GM19324 (cell line): ENCODE data around the gene PPP4R4.
"Not testable (repeated sequence)": the region's sequence is repeated elsewhere in the genome, so short reads cannot be mapped to it uniquely, and the experiment has no call there.

Experiments
- ATAC-seq: cut with Tn5 transposase; IDR thresholded peaks from one replicate; pipeline ENCODE4 v1.9.1; 2021; ENCODE audit warnings: mild to moderate bottlenecking, moderate library complexity; ENCODE audit not compliant: unreplicated experiment, low FRiP score

The PPP4R4 gene

DNA sequence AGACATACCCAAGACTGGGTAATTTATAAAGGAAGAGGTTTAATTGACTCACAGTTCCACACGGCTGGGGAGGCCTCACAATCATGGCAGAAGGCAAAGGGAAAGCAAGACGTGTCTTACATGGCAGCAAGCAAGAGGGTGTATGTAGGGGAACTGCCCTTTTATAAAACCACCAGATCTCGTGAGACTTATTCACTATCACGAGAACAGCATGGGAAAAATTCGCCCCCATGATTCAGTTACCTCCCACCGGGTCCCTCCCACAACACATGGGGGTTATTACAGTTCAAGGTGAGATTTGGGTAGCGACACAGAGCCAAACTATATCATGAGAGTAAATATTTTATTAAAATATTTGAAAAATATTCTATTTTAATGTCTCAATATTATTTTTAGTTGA is 94.5 kb downstream of the PPP4R4 start:
- ATAC-seq, result not testable (repeated sequence)

DNA sequence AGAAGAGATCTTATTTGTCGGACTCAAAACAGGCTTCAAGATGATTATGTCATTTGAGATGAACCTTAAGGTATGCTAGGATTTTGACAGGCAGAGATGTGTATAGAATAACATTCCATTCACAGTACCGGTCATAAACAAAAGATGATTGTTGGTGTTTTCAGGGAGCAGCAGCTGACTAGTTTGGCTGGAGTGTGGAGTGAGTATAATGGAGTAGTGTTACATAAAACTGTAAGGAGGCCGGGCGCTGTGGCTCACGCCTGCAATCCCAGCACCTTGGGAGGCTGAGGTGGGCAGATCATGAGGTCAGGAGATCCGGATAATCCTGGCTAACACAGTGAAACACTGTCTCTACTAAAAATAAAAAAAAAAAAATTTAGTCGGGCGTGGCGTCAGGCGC is 95.0 kb downstream of the PPP4R4 start:
- no peak for ATAC-seq

DNA sequence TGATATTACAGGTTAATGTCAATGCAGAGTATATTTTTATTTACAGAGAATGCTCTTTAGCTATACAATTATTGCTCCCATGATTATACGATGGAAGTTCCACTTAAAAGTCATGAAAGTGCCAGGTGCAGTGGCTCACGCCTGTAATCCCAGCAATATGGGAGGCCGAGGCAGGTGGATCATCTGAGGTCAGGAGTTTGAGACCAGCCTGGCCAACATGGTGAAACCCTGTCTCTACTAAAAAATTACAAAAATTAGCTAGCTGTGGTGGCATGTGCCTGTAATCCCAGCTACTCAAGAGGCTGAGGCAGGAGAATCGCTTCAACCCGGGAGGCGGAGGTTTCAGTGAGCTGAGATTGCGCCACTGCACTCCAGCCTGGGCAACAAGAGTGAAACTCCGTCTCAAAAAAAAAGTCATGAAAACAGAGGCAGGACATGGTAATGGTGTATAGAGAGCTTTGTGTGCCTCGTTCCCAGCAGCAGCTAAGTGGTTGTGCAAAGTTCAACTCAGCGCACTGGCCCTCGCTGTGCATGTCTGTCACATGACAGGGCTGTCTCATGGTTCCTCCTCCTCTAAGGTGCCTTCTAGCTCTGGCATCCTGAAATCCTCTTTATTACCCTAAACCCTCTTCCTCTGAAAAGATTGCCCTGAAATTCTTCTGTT is 102.9 kb downstream of the PPP4R4 start:
- ATAC-seq, result not testable (repeated sequence)

DNA sequence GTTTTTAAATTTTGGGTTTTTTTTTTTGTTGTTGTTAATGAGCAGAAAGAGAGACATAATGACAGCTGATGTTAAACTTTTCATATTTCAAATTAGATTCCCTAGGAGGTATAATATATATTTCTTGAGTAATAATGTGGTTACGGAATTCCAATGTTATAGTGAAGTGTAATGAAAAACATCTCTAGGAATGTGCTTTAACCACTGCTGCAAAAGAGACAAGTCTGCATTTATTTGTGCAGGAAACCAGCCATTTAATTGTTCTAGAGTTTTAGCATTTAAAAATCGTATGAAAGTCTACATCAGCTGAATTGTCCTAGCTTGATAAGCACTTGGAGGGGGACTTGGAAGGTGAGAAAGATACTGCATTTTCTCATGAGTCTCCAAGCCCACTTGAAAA is 104.6 kb downstream of the PPP4R4 start:
- ATAC-seq, result no peak

DNA sequence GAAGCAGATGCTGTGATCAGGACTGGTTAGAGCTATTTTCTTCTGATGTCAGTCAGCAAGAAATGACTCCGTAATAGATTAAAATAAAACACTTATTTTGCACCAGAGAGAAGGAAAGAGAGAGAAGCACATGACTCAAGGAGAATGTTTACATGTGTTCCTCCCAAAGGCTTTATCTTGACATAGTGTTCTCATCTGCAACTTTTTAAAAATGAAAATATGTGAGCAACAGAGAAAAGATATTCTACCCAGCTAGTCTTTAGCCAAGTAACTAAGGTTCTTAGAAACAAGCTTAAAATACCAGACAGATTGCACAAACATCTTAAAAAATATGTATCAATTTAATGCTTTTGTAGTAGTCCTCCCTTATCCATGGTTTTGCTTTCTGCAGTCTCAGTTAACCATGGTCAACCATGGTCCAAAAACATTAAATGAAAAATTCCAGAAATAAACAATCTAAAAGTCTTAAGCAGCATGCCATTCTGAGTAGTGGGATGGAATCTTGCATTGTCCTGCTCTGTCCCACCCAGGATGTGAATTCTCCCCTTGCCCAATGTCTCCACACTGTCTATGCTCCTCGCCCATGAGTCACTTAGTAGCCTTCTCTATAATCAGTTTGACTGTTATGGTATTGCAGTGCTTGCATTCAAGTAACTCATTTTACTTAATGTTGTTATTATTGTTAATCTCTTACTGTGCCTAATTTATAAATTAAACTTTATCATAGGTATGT is 109.0 kb downstream of the PPP4R4 start:
- no peak for ATAC-seq

DNA sequence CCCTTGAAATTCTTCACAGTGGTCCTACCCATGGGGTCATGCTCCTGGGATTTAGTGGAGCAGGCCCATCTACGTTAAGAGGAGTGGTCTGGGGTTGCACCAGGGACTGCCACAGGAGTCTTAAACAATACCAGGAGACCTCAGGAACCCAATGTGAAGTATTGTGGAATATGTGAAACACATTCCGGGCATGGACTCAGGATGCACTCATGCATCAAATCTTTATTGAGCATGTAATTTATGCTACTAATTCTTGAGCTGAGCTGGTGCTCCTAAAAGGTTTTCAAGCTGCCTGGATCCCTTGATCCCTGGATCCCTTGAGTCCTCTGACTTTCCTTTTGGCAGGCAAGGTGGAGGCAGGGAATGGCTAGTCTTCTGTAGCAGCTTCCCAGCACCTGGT is 110.1 kb downstream of the PPP4R4 start:
- ATAC-seq, result no peak

DNA sequence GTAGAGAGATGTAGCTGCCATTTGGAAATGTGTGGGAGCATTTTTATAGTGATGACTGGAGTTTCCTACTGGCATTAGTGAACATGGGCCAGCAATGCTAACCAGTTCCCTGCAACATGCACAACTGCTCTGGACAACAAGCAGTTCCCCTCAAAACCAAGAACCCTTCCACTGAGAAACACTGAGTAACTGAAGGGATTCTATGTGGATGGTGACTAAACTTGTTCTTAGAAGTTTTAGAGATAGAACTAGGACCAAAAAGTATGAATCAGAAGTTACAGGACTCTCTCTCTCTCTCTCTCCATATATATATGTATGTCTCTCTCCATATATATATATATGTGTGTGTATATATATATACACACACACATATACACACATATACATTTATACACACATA is 111.0 kb downstream of the PPP4R4 start:
- no peak for ATAC-seq

DNA sequence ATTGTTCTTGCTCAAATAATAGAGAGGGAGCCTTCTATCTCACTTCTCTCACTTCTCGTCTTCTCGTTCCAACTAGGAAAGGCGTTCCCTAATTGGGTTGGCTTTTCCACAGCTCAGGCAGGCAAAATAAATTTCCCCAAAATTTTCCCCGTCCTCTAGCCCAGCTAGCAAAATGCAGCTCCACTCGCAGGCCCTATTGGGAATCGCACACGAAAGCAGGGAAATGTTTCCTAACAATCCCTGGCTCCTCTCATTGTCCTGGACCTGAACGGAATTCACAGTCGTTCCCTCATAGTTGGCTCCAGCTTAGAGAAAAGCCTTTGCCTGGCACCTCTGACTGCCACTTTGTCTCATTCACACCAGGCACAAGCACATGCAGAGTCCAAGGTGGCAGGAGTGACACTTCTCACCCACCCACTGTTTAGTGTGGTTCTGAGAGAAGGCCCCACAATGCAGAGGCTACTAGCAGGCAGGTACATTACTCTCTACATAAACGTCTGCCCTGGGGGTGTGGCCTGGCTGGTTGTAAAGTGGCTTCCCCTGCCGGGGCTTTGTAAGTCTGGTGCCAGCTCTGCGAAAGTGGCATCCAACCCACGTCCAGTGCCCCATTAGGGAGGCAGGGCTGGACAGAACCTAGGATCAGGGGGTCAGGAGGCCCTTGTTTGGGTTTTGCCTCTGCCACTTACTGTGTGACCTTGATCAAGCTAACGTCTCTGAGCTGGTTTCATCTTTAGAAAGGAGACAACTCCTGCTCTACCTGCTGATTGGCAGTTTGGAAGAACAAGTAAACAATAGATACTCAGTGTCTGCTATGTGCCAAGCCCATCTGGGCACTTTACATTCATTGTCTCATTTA is 114.7 kb downstream of the PPP4R4 start:
- ATAC-seq, result no peak

DNA sequence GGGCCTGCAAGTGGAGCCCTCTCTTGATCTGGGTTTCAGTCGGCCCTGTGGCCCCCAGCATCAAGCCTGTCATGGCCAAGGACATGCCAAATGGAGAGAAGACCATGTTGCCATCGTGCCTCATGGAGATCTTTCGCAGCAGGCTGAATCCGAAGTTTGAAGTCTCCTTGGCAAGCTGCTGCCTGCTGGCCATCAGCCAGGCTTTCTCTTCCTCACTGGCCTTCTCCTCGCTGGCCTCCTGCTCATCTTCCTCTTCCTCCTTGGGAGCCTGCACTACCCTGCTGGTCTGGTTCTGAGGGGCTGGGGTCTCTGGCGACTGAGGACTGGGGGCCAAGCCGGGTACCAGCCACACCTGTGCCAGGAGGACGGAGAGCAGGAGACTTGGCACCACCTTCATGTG is 116.1 kb downstream of the PPP4R4 start:
- ATAC-seq, result no peak

DNA sequence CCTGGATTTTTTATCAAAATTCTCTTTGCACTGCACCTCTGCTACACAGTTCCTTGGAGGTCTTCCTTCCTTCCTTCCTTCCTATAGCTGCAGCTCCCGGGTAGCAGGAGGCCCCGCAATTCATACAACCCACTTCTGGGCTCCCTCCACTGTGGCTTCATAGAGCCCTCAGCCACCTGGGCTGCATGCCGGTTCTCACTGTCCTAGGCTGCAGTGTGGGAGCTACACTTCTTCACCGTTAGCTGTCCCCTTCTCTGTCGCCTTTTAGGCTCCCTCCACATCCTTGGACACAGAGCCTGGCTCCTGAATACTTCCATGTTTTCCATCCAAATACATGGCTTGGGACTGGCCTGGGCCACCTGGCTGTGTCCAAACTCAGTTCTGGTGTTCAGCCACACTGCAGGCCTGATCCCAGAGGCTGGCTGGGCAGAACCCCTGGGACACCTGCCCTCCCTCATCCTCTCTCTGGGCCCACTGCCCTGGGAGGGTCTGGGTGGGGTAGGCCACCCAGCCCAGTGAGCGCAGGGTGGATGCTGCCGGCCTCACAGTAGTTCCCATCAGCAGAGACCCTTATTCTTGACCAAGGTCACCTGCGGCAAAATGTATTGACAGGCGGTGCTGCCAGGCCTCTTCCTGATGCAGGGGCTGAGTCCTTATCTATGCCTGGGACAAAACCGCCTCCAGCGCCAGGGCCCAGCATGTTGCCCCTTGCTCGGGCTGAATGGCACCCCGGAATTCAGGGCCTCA is 117.2 kb downstream of the PPP4R4 start:
- no peak for ATAC-seq

DNA sequence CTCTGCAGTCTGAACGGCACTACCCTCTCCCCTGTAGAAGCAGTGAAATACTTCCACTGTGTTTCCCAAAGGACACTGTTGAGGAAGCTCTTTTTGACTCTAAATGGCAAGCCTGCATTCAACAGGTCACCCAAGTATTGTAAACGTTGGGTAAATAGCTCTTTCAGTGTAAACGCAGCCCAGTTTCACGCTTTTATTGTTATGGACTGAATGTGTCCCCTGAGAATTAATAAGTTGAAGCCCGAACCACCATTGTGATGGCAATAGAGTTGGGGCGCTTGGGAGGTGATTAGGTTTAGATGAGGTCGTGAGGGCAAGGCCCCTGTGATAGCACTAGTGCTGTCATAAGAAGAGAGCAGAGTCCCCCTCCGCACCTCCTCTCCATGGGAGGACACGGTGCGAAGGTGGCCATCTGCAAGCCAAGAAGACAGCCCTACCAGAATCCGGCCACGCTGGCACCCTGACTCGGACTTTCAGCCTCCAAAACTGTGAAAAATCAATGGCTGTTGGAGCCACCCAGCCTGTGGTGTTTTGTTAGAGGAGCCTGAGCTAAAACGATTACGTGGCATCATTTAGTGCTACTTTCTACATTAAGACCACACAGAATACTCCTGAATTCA is 117.9 kb downstream of the PPP4R4 start:
- ATAC-seq, result no peak

DNA sequence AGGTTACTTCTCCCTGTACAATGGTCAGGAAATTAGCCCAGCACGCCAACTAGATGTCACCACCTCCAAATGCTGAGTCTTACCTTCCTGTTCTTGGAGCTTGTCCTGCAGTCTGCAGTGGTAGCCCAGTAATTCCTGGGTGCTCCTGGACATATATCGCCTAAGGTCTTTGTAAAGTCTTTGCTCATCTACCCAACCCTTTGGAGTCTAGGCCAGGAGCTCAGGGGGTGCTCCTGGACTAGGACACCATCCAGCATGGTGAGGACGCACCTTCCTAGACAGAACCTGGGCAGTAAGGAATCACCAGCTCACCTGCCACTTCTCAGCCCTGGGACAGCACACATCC is 118.4 kb downstream of the PPP4R4 start:
- ATAC-seq, result no peak

DNA sequence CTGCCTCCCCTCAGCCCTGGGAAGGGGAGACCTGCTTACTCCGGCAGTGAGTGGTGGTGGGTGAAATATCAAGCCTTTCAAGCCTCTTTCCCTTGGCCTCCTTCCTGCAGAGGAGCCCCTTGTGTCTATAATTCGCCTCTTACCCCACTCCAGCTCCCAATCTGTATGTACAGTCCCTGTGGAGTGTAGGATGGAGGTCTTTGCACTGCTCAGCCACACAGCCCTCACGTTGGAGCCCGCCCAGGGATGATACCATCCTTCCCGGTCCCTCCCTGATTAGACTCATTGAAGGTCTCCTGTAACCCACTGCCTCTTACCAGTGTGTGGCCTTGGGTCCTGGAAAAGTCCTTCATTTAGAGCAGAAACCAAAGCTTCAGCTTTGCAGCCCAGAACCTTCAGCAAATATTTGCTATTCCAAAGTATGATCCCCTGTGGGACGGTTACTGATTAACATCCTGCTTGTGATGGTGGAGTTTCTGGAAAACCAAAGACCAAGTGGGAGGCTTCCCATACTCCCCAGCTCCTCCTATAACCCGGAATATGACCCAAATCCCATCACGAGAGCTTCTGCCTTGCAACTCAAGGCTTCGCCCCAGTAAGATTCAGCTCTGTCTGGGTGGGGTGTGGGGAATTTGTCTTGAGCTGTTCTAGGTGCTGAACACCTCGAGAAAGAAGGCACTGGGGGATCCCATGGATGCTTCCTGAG is 118.9 kb downstream of the PPP4R4 start, which contains the start of gene SERPINA10:
Gene SERPINA10, minus strand, starts transcription at position 397 of the 706 bp plus-strand sequence. CDS start 2,675 bp downstream, outside the sequence.
- no peak for ATAC-seq

DNA sequence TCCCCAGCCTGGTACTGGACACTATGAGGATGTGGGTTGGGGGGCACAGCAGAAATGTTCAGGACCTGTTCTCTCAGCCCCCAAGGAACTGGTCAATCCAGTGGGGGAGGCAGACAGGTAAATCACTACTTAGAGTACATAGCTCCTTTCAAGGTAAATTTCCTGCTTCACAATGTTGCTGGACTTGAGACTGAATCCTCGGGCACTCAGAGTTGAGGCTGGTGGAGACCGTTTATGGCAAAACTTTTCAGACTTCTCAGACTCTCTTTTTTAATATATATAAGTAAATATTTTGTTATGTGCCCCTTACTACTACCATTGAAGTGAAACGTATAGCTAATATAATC is 119.4 kb downstream of the PPP4R4 start:
- ATAC-seq, result no peak

DNA sequence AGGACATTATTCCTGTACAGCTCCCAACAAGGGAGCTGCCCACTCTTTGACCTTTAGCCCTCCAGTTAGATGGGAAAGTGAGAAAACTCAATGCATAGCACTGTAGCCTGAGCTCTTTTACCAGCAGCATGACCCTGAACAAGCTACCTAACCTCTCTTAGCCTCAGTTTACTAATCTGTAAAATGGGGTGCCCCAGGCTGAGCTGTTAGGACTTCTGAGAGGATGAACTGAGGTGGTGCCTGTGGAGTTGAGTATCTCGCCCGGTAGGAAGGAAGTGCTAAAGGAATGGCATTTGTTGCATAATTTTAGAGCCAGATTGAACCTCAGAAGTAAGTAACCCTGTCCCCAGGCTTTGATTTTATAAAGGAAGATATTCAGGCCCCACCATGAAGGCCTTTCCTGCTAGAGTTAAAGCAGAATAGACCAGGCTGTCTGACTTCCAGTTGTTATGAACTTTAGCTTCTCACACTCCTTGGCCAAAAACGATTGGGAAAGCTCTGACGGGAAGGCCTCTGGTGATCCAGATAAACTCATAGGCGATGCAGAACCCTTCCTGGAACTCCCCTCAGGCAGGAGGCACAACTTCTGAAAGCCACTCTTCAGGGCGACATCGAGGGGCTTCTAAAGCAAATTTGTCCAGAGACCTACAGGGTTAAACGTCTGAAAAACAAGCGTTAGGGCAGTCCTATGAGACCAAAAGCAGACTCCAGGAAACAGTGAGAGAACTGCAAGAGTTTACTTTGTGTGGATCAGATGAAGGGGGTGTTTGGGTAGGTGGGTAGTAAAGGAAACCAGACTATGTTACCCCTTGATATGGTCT is 121.4 kb downstream of the PPP4R4 start:
- ATAC-seq, result no peak

DNA sequence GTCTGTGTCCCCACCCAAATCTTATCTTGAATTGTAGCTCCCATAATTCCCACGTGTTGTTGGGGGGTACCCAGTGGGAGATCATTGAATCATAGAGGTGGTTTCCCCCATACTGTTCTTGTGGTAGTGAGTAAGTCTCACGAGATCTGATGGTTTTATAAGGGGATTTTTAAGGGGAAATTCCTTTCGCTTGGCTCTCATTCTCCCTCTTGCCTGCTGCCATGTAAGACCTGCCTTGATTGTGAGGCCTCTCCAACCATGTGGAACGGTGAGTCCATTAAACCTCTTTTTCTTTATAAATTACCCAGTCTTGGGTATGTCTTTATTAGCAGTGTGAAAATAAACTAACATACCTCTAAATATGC is 122.0 kb downstream of the PPP4R4 start:
- ATAC-seq, result not testable (repeated sequence)

DNA sequence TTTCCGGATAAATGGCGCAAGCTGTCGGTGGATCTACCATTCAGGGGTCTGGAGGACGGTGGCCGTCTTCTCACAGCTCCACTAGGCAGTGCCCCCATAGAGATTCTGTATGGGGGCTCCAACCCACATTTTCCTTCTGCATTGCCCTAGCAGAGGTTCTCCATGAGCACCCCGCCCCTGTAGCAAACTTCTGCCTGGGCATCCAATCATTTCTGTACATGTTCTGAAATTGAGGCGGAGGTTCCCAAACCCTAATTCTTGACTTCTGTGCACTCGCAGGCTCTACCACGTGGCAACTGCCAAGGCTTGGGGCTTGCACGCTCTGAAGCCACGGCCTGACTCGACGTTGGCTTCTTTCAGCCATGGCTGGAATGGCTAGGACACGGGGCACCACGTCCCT is 124.0 kb downstream of the PPP4R4 start:
- ATAC-seq, result no peak

DNA sequence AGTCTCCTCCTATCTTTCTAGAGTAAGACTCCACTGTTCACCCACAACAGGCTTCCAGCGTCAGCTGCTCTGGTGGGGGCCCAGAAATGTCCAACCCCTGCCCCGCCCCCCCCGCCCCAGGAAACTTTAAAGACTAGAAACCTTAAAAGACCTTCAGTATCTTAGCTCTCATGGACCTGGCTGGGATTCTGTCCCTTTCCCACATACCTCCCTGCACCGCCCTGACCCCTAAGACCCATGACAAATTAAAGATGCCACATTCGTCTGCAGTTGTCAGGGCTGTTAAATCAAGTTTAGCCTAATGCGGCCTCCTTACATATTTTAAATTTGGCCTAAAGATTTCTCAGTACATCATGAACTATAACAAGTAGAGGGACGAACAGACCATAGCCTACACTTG is 129.0 kb downstream of the PPP4R4 start:
- ATAC-seq, result no peak

DNA sequence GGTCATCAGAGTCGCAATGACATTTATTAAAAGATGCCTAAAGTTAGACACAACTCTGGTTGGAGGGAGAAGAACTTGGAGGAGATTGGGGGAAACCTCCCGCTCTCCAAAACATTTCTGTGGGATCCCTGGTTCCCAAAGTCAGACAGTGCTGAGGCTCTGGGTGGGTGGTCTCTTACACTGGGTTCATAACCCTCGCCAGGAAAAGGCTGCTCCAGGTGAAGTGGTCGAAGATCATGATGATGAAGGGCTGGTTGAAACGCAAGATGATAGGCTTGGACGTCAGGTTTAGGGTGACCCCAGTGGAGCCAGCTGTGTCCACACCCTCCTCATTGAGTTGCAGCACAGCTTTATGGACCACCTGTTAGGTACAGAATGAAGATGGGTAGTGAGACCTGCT is 130.1 kb downstream of the PPP4R4 start:
- ATAC-seq, result no peak
